ENCODE measurements around the gene MYO7B.

The MYO7B gene

DNA sequence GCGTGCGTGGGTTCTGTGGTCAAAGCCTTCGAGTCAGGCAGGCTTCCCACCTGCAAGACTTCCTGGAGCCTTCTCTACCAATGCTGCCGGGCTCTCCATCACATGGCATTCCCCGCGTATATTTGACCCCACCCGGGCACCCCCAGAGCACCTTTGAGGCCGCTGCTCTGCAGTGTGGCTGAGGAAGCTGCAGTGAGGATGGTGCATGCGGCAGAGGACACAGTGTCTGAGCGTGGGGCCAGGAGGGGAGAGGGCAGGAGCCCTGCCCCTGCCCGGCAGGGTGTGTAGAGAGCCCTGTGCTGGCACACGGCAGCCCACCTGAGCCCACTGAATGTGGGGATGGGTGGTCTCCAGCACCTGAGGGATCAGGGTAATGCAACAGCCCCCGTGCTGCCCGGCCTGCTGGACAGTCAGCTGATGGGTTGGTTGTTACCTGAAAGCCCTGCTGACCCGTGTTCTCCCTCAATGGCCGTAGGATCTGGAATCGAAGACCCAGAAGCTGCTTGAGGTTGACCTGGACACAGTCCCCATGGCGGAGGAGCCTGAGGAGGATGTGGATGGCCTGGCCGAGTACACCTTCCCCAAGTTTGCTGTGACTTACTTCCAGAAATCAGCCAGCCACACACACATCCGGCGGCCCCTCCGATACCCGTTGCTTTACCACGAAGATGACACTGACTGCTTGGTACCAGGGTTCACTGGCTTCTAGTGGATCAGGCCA is 73.7 kb downstream of the MYO7B start:
- no peak for DNase-seq (ENCODE audit: low read depth in 1 of 2, low spot score in 1 of 2)
- no peak for TF ChIP-seq POLR2AphosphoS5 (IDR thresholded peaks at IDR 0.05; ENCODE audit: low read depth)
- no peak for TF ChIP-seq SPI1 (IDR thresholded peaks at IDR 0.05; ENCODE audit: borderline replicate concordance, low read depth)
- TF ChIP-seq GABPA (IDR thresholded peaks at IDR 0.05; ENCODE audit: low read depth) = no peak
- no peak for TF ChIP-seq REST (IDR thresholded peaks at IDR 0.05; ENCODE audit: insufficient replicate concordance, low read depth)
- TF ChIP-seq, protein P1, sequence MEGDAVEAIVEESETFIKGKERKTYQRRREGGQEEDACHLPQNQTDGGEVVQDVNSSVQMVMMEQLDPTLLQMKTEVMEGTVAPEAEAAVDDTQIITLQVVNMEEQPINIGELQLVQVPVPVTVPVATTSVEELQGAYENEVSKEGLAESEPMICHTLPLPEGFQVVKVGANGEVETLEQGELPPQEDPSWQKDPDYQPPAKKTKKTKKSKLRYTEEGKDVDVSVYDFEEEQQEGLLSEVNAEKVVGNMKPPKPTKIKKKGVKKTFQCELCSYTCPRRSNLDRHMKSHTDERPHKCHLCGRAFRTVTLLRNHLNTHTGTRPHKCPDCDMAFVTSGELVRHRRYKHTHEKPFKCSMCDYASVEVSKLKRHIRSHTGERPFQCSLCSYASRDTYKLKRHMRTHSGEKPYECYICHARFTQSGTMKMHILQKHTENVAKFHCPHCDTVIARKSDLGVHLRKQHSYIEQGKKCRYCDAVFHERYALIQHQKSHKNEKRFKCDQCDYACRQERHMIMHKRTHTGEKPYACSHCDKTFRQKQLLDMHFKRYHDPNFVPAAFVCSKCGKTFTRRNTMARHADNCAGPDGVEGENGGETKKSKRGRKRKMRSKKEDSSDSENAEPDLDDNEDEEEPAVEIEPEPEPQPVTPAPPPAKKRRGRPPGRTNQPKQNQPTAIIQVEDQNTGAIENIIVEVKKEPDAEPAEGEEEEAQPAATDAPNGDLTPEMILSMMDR (IDR thresholded peaks at IDR 0.05; ENCODE audit: insufficient read depth, low read length) = no peak
- H3K27ac ChIP-seq (replicated peaks) = no peak overlapping the region
- no peak overlapping the region for H3K4me3 ChIP-seq (replicated peaks; ENCODE audit: insufficient read depth, low read length)
- H3K27me3 ChIP-seq (ENCODE audit: insufficient read depth, poor library complexity, severe bottlenecking) = no peaks in the 10 kb centered on the region

DNA sequence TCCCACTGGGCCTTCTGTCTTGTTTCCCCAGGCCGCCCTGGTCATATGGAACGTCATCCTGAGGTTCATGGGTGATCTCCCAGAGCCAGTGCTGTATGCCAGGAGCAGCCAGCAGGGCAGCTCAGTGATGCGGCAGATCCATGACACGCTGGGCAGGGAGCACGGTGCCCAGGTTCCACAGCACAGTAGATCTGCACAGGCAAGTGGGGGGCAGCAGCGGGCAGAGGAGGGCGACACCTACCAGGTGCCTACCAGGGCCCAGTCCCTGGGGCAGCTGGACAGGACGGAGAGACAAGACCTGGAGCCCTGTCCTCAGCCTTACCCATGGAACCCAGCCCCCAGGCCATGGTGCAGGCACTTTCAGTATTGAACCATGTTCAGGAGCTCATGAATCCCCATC is 74.3 kb downstream of the MYO7B start:
- DNase-seq (ENCODE audit: low read depth in 1 of 2, low spot score in 1 of 2) = no peak
- TF ChIP-seq GABPA (IDR thresholded peaks at IDR 0.05; ENCODE audit: low read depth) (no peak), POLR2AphosphoS5 (IDR thresholded peaks at IDR 0.05; ENCODE audit: low read depth) (no peak), SPI1 (IDR thresholded peaks at IDR 0.05; ENCODE audit: borderline replicate concordance, low read depth) (no peak), REST (IDR thresholded peaks at IDR 0.05; ENCODE audit: insufficient replicate concordance, low read depth) (no peak)
- TF ChIP-seq, protein P1 (IDR thresholded peaks at IDR 0.05; ENCODE audit: insufficient read depth, low read length) = no peak
- H3K4me3 ChIP-seq (replicated peaks; ENCODE audit: insufficient read depth, low read length) = no peak overlapping the region

DNA sequence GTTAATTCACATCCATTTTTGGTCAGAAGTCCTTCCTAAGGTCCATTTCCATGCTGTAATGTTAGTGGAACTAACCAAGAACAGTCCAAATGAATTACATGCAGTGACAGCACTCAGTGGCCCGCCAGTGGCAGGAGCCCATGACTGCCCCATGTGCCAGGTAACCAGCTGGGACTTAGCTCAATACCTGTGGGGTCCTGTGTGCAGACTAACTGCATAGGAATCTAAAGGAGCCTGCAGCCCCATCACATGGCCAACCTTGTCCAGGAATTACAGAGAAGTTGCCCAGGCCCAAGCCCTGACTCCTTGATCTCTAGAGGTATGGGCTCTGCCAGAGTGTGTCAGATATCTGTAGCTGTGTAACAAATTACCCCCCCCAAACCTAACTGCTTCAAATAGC is 75.1 kb downstream of the MYO7B start:
- H3K4me3 ChIP-seq (replicated peaks; ENCODE audit: insufficient read depth, low read length) = no peak overlapping the region
- H3K27ac ChIP-seq (replicated peaks) = no peak overlapping the region
- H3K27me3 ChIP-seq (ENCODE audit: insufficient read depth, poor library complexity, severe bottlenecking) = no peaks in the 10 kb centered on the region
- DNase-seq (ENCODE audit: low read depth in 1 of 2, low spot score in 1 of 2) = no peak
- TF ChIP-seq REST (IDR thresholded peaks at IDR 0.05; ENCODE audit: insufficient replicate concordance, low read depth) (no peak), SPI1 (IDR thresholded peaks at IDR 0.05; ENCODE audit: borderline replicate concordance, low read depth) (no peak), POLR2AphosphoS5 (IDR thresholded peaks at IDR 0.05; ENCODE audit: low read depth) (no peak)
- TF ChIP-seq, protein P1 (IDR thresholded peaks at IDR 0.05; ENCODE audit: insufficient read depth, low read length) = no peak

More for the DNA sequence above, 74.3 kb downstream of the MYO7B start:
- Histone ChIP-seq H3K27ac (replicated peaks) (no peak overlapping the region), H3K27me3 (ENCODE audit: insufficient read depth, poor library complexity, severe bottlenecking) (no peaks in the 10 kb centered on the region)
